OCI-LY7 (cell line): ENCODE results near the gene TMEM184A. TPM values are rescaled to one million over a fixed set of nuclear protein-coding genes. Genes with fewer than 3 reads are reported as not detected.

Experiments used
- BruUV-seq: library from RNA; stranded (reverse); fragments of 400-500 nt; replicated peaks from 2 replicates; lab custom pipeline; 2021; lab: Mats Ljungman, UMichigan
- CTCF ChIA-PET: fragments of 300-600 bp; sonication (Branson Sonifier 250); formaldehyde crosslinking; loops from one replicate; lab custom pipeline; 2022; ENCODE audit warnings: antibody characterized with exemption; ENCODE audit not compliant: unreplicated experiment; lab: Charles Lee
- POLR2A ChIA-PET: fragments of 300-600 bp; sonication (Branson Sonifier 250); formaldehyde crosslinking; loops from one replicate; lab custom pipeline; 2022; ENCODE audit warnings: antibody characterized with exemption; lab: Charles Lee
- DNase-seq: peaks from one replicate; pipeline ENCODE4 v3.0.0-alpha.2; 2015; ENCODE audit warnings: low spot score
- H2AFZ ChIP-seq: fragments of 200-600 bp; sonication (generic), shearing (Covaris generic); 2 replicates; pipeline ENCODE4 v1.6.1; 2014; ENCODE audit warnings: mild to moderate bottlenecking, antibody characterized with exemption, low read length, moderate library complexity
- H3K27ac ChIP-seq: fragments of 200-600 bp; sonication (generic); 2 replicates; pipeline ENCODE4 v1.5.1; 2014; ENCODE audit warnings: mixed run types, low read depth, mild to moderate bottlenecking, moderate library complexity, low read length, inconsistent platforms; ENCODE audit not compliant: poor library complexity, severe bottlenecking
- H3K36me3 ChIP-seq: fragments of 200-600 bp; sonication (generic); 2 replicates; pipeline ENCODE4 v1.6.1; 2014; ENCODE audit warnings: mild to moderate bottlenecking, antibody characterized with exemption, low read length, moderate library complexity, mixed read lengths; ENCODE audit not compliant: insufficient read depth
- H3K4me1 ChIP-seq: fragments of 200-600 bp; sonication (generic); 2 replicates; pipeline ENCODE4 v1.5.1; 2014; ENCODE audit warnings: mild to moderate bottlenecking, low read length; ENCODE audit not compliant: insufficient read depth, poor library complexity, severe bottlenecking
- H3K4me2 ChIP-seq: fragments of 200-600 bp; sonication (generic); 2 replicates; pipeline ENCODE4 v1.6.1; 2014; ENCODE audit warnings: mild to moderate bottlenecking, low read length
- H3K4me3 ChIP-seq: fragments of 200-600 bp; sonication (generic); 2 replicates; pipeline ENCODE4 v1.5.1; 2014; ENCODE audit warnings: mild to moderate bottlenecking, low read depth, low read length; ENCODE audit not compliant: poor library complexity, severe bottlenecking
- H3K79me2 ChIP-seq: fragments of 200-600 bp; sonication (generic); 2 replicates; pipeline ENCODE4 v1.6.1; 2016; ENCODE audit warnings: low read depth, mild to moderate bottlenecking, low read length, moderate library complexity, mixed read lengths; ENCODE audit not compliant: insufficient read depth
- H3K9me2 ChIP-seq: fragments of 200-600 bp; sonication (generic); 2 replicates; pipeline ENCODE4 v1.6.1; 2016; ENCODE audit warnings: mild to moderate bottlenecking, low read length, mixed read lengths; ENCODE audit not compliant: insufficient read depth
- H3K9me3 ChIP-seq: fragments of 200-600 bp; sonication (generic); 2 replicates; pipeline ENCODE4 v1.6.1; 2014; ENCODE audit warnings: mild to moderate bottlenecking, mixed run types, low read length, mixed read lengths
- H4K20me1 ChIP-seq: fragments of 200-600 bp; sonication (generic); 2 replicates; pipeline ENCODE4 v1.6.1; 2014; ENCODE audit warnings: mild to moderate bottlenecking, antibody characterized with exemption, low read length, moderate library complexity, mixed read lengths; ENCODE audit not compliant: insufficient read depth
- CTCF ChIP-seq: fragments of 200-600 bp; sonication (generic); conservative IDR thresholded peaks from 2 replicates; pipeline ENCODE4 v1.5.1; 2014; ENCODE audit warnings: mild to moderate bottlenecking, antibody characterized with exemption, low read length, moderate library complexity, mixed read lengths
- EZH2phosphoT487 ChIP-seq: fragments of 200-600 bp; sonication (generic); IDR thresholded peaks from 2 replicates; pipeline ENCODE4 v1.6.1; 2018; ENCODE audit warnings: low read depth, borderline replicate concordance, mild to moderate bottlenecking, mixed run types, antibody characterized with exemption, low read length, moderate library complexity, mixed read lengths
- intact Hi-C: fragments of 100-400 bp; cut with micrococcal nuclease; formaldehyde crosslinking; loops from one replicate; pipeline ENCODE4 v1.10.0; 2022; ENCODE audit not compliant: unreplicated experiment
- total RNA-seq, 2 experiments: library from RNA; depleted of rRNA in 1 of 2; stranded (reverse); fragments of >200 nt in 1 of 2; shearing (Covaris generic) in 1 of 2; gene quantifications; 2 replicates each; pipeline ENCODE4 v1.2.3, GENCODE V29; 2014 to 2022

Gene TMEM184A
- total RNA-seq, 2 experiments from 2014 or later: 0.19 TPM; not detected in 1

- Histone ChIP-seq H2AFZ (no peak overlapping the region), H3K9me3 (no peaks in the 10 kb centered on the region), H3K4me2 (peak overlapping the region; percentile 98), H3K4me1 (peaks cover 34% of the 10 kb centered on the region), H3K36me3 (peaks cover 21% of the 10 kb centered on the region; the same call in 1 of the 2 replicates), H3K27ac (peak overlapping the region; percentile 2), H3K79me2 (peaks cover 48% of the 10 kb centered on the region), H4K20me1 (peaks cover 9% of the 10 kb centered on the region; the same call in 1 of the 2 replicates), H3K4me3 (peak overlapping the region; percentile 82), H3K9me2 (no peaks in the 10 kb centered on the region)
- intact Hi-C loops: no loop called here
- CTCF ChIA-PET: no interaction called here
- TF ChIP-seq EZH2phosphoT487 (no peak), CTCF (no peak)
- POLR2A ChIA-PET: no interaction called here
- BruUV-seq: TSS peak; percentile 61
- peak; percentile 39 for DNase-seq
These were observed 23.4 kb downstream of the TMEM184A start for GRCh38 chr7:1532456-1533254.

- Histone ChIP-seq H3K4me3 (peak overlapping the region; percentile 82), H3K9me2 (no peaks in the 10 kb centered on the region), H4K20me1 (peaks cover 9% of the 10 kb centered on the region; the same call in 1 of the 2 replicates), H3K36me3 (peaks cover 16% of the 10 kb centered on the region; the same call in 1 of the 2 replicates), H3K79me2 (peaks cover 48% of the 10 kb centered on the region), H3K4me2 (peak overlapping the region; percentile 98), H3K4me1 (peaks cover 34% of the 10 kb centered on the region), H3K27ac (peak overlapping the region; percentile 30), H3K9me3 (no peaks in the 10 kb centered on the region), H2AFZ (no peak overlapping the region)
- no peak for TF ChIP-seq CTCF
- TF ChIP-seq EZH2phosphoT487: no peak
- no peak for DNase-seq
- BruUV-seq: no TSS peak
- intact Hi-C loops: loop anchor here (2.0 kb wide), 1 partner anchor 27 kb away; the partner anchor contains the start of gene INTS1
- CTCF ChIA-PET: no interaction called here
- POLR2A ChIA-PET: interaction anchor here (0.6 kb wide), 1 partner anchor 1282 kb away, joined by 4 read pairs; no protein-coding TSS in a partner anchor
These were observed 24.0 kb downstream of the TMEM184A start for GRCh38 chr7:1531979-1532455.
